Measurements from ENCODE around the gene CPXCR1.
"Not testable (repeated sequence)": the region's sequence is repeated elsewhere in the genome, so short reads cannot be mapped to it uniquely, and the experiment has no call there.

CPXCR1 gene

GRCh38 chrX:88746925-88747324, at the start of gene CPXCR1:
Gene CPXCR1 (plus strand): TSS chrX:88747225. CDS start chrX:88753415, 6,190 bp downstream.
- no peak for DNase-seq

DNA sequence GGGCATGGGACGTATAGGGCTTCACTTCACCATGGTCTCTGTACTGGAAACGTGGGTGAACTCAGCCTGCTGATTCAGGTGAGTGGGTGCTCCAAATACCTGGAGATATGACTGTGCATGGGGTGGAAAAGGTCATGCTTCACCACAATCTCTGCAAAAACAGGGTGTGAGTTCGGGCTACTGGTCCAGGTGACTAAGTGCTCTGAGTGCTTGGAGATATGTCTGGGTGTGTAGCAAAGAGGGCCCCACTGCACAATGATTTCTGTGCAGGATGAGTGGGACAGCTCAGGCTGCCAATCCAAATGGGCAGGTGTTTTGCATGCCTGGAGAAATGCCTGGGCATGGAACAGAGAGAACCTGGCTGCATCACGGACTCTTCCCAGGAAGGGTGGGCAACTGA, 11.2 kb upstream of the CPXCR1 start:
- no peak for DNase-seq

- not testable (repeated sequence) for DNase-seq
Observed at GRCh38 chrX:88746215-88746614, 810 bp upstream of the CPXCR1 start.

DNA sequence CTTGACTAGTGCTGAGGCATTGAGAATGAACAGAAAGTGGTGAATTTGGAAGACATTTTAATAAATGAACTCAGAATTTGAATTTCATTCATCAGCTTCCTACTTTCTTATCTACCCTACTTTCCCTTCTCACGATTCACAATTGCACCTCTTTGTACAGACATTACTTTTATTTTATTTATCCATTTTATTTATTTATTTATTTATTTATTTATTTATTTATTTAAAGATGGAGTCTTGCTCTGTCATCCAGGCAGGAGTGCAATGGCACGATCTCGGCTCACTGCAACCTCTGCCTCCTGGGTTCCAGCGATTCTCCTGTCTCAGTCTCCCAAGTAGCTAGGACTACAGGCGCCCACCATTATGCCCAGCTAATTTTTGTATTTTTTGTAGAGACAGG, 5.3 kb downstream of the CPXCR1 start:
- not testable (repeated sequence) for DNase-seq

GRCh38 chrX:88789825-88790224, 42.8 kb downstream of the CPXCR1 start:
- no peak for DNase-seq
